H9 (cell line): Measurements from ENCODE around the gene USP43. TPM values are rescaled to one million over a fixed set of nuclear protein-coding genes. Genes with fewer than 3 reads are reported as not detected.

ENCODE experiments used
- DNase-seq: peaks from one replicate; pipeline ENCODE4 v3.0.0-alpha.2; 2017
- H2AFZ ChIP-seq: one replicate; pipeline ENCODE4 v1.6.1; 2013; ENCODE audit warnings: mild to moderate bottlenecking, low read length, control low read depth, moderate library complexity
- H2AK5ac ChIP-seq: 2 replicates; pipeline ENCODE4 v1.6.1; 2013; ENCODE audit warnings: low read length, control low read depth, mixed read lengths; ENCODE audit not compliant: insufficient read length
- H2BK120ac ChIP-seq: one replicate; pipeline ENCODE4 v1.6.1; 2013; ENCODE audit warnings: low read depth, mild to moderate bottlenecking, low read length, control low read depth, inconsistent platforms; ENCODE audit not compliant: poor library complexity, severe bottlenecking
- H2BK12ac ChIP-seq: 2 replicates; pipeline ENCODE4 v1.6.1; 2013; ENCODE audit warnings: low read length, control low read depth, mixed read lengths, low read depth; ENCODE audit not compliant: insufficient read length
- H2BK15ac ChIP-seq: 2 replicates; pipeline ENCODE4 v1.6.1; 2013; ENCODE audit warnings: low read depth, low read length, control low read depth
- H2BK20ac ChIP-seq: one replicate; pipeline ENCODE4 v1.6.1; 2013; ENCODE audit warnings: low read depth, mild to moderate bottlenecking, low read length, control low read depth, inconsistent platforms; ENCODE audit not compliant: poor library complexity, severe bottlenecking
- H2BK5ac ChIP-seq: 2 replicates; pipeline ENCODE4 v1.6.1; 2013; ENCODE audit warnings: low read length, control low read depth, mixed read lengths; ENCODE audit not compliant: insufficient read length
- H3K14ac ChIP-seq: 2 replicates; pipeline ENCODE4 v1.6.1; 2013; ENCODE audit warnings: low read length, control low read depth; ENCODE audit not compliant: insufficient read depth
- H3K18ac ChIP-seq: 2 replicates; pipeline ENCODE4 v1.6.1; 2013; ENCODE audit warnings: low read depth, mild to moderate bottlenecking, mixed read lengths, low read length, control low read depth; ENCODE audit not compliant: insufficient read length
- H3K23ac ChIP-seq: 2 replicates; pipeline ENCODE4 v1.6.1; 2013; ENCODE audit warnings: low read length, control low read depth, mixed read lengths, low read depth; ENCODE audit not compliant: insufficient read length
- H3K23me2 ChIP-seq: 2 replicates; pipeline ENCODE4 v1.6.1; 2013; ENCODE audit warnings: low read depth, mild to moderate bottlenecking, mixed read lengths, low read length, control low read depth; ENCODE audit not compliant: insufficient read length, poor library complexity, severe bottlenecking
- H3K27ac ChIP-seq: 2 replicates; pipeline ENCODE4 v1.5.1; 2013; ENCODE audit warnings: low read length, control low read depth, mixed read lengths, low read depth; ENCODE audit not compliant: insufficient read length
- H3K27me3 ChIP-seq: 2 replicates; pipeline ENCODE4 v1.6.1; 2013; ENCODE audit warnings: low read length, control low read depth, inconsistent platforms; ENCODE audit not compliant: insufficient read depth
- H3K4ac ChIP-seq: 2 replicates; pipeline ENCODE4 v1.6.1; 2013; ENCODE audit warnings: low read depth, mild to moderate bottlenecking, control low read depth, inconsistent platforms, low read length, moderate library complexity
- H3K4me1 ChIP-seq: 2 replicates; pipeline ENCODE4 v1.6.1; 2013; ENCODE audit warnings: low read length, control low read depth, inconsistent platforms; ENCODE audit not compliant: insufficient read depth
- H3K4me2 ChIP-seq: 2 replicates; pipeline ENCODE4 v1.6.1; 2013; ENCODE audit warnings: low read length, control low read depth, mixed read lengths; ENCODE audit not compliant: insufficient read length, insufficient read depth
- H3K56ac ChIP-seq: 2 replicates; pipeline ENCODE4 v1.6.1; 2013; ENCODE audit warnings: low read depth, mild to moderate bottlenecking, mixed read lengths, low read length, control low read depth; ENCODE audit not compliant: insufficient read length
- H3K79me1 ChIP-seq: 2 replicates; pipeline ENCODE4 v1.6.1; 2013; ENCODE audit warnings: low read depth, mild to moderate bottlenecking, moderate library complexity, low read length, control low read depth, inconsistent platforms; ENCODE audit not compliant: insufficient read depth, poor library complexity, severe bottlenecking
- H3K79me2 ChIP-seq: 2 replicates; pipeline ENCODE4 v1.6.1; 2013; ENCODE audit warnings: low read length, control low read depth, inconsistent platforms; ENCODE audit not compliant: insufficient read depth
- H3K9ac ChIP-seq: 2 replicates; pipeline ENCODE4 v1.6.1; 2013; ENCODE audit warnings: low read length, control low read depth, mixed read lengths; ENCODE audit not compliant: insufficient read length; ENCODE audit errors: extremely low read depth
- H3K9me3 ChIP-seq: one replicate; pipeline ENCODE4 v1.6.1; 2013; ENCODE audit warnings: low read depth, low read length, inconsistent platforms; ENCODE audit not compliant: control insufficient read depth
- H3T11ph ChIP-seq: one replicate; pipeline ENCODE4 v1.6.1; 2013; ENCODE audit warnings: mild to moderate bottlenecking, low read length, control low read depth, inconsistent platforms
- H4K20me1 ChIP-seq: one replicate; pipeline ENCODE4 v1.6.1; 2013; ENCODE audit not compliant: control insufficient read depth, insufficient read length, insufficient read depth
- H4K5ac ChIP-seq: 2 replicates; pipeline ENCODE4 v1.6.1; 2013; ENCODE audit warnings: low read depth, mild to moderate bottlenecking, mixed read lengths, low read length, control low read depth; ENCODE audit not compliant: insufficient read length
- H4K8ac ChIP-seq: replicated peaks from 2 replicates; pipeline ENCODE4 v1.6.1; 2013; ENCODE audit warnings: low read length, control low read depth, mixed read lengths, low read depth; ENCODE audit not compliant: insufficient read length
- H4K91ac ChIP-seq: 2 replicates; pipeline ENCODE4 v1.6.1; 2013; ENCODE audit warnings: low read depth, mild to moderate bottlenecking, moderate library complexity, mixed read lengths, low read length, control low read depth; ENCODE audit not compliant: insufficient read length
- H3K27ac Mint-ChIP-seq, 3 experiments: 2 replicates in 2 of 3; 3 replicates in 1 of 3; pipeline ENCODE4 v1.8.0; 2020 to 2021; ENCODE audit warnings: mixed read lengths in 3 of 3, mild to moderate bottlenecking in 1 of 3, moderate library complexity in 1 of 3
- H3K27me3 Mint-ChIP-seq: 2 replicates; pipeline ENCODE4 v1.8.0; 2021; ENCODE audit warnings: low read depth, mild to moderate bottlenecking, moderate library complexity, mixed read lengths
- H3K36me3 Mint-ChIP-seq, 3 experiments: 2 replicates in 2 of 3; 3 replicates in 1 of 3; pipeline ENCODE4 v1.8.0; 2020 to 2021; ENCODE audit warnings: low read depth in 3 of 3, mixed read lengths in 3 of 3; ENCODE audit not compliant: insufficient read depth in 1 of 3
- H3K4me1 Mint-ChIP-seq, 2 experiments: 2 replicates each; pipeline ENCODE4 v1.8.0; 2020; ENCODE audit warnings: mixed read lengths in 2 of 2
- H3K4me3 Mint-ChIP-seq, 2 experiments: 2 replicates in 1 of 2; 3 replicates in 1 of 2; pipeline ENCODE4 v1.8.0; 2020 to 2021; ENCODE audit warnings: mild to moderate bottlenecking in 2 of 2, mixed read lengths in 2 of 2, moderate library complexity in 1 of 2
- H3K9me3 Mint-ChIP-seq, 2 experiments: 2 replicates in 1 of 2; 3 replicates in 1 of 2; pipeline ENCODE4 v1.8.0; 2020; ENCODE audit warnings: mild to moderate bottlenecking in 2 of 2, mixed read lengths in 2 of 2, moderate library complexity in 1 of 2
- CTCF ChIP-seq: fragments of 200-600 bp; sonication (generic); conservative IDR thresholded peaks from 3 replicates; pipeline ENCODE4 v1.8.0; 2021; ENCODE audit warnings: antibody characterized with exemption, mild to moderate bottlenecking
- WGBS: extraction: QIAGEN DNeasy Blood & Tissue Kit; methylation state at CpG from one replicate; pipeline ENCODE4 v1.1.7; 2013; ENCODE audit warnings: missing lambda C conversion rate, low lambda C conversion rate, mixed read lengths; ENCODE audit not compliant: insufficient read length; ENCODE audit errors: extremely low coverage; 5-methylcytosine and 5-hydroxymethylcytosine counted together
- total RNA-seq: library from RNA; stranded (reverse); gene quantifications from 2 replicates; pipeline ENCODE4 v1.2.1, GENCODE V29; 2021

USP43 gene
- total RNA-seq, 1 experiment from 2014 or later: 5.2 TPM

- Histone ChIP-seq H3K79me2 (no peaks in the 10 kb centered on the region), H3T11ph (no peak overlapping the region), H2BK12ac (no peak overlapping the region), H2BK5ac (no peak overlapping the region), H3K4me1 (0 out of 2 replicates have a peak, but pooled peaks cover 2% of the 10 kb centered on the region), H3K14ac (no peak overlapping the region), H2BK20ac (no peak overlapping the region), H4K5ac (no peak overlapping the region), H3K23ac (no peak overlapping the region), H2BK15ac (no peak overlapping the region), H4K8ac (no peak overlapping the region), H2BK120ac (no peak overlapping the region), H3K56ac (no peak overlapping the region), H3K9me3 (no peaks in the 10 kb centered on the region), H3K4ac (no peak overlapping the region), H3K4me2 (no peak overlapping the region), H3K27ac (no peak overlapping the region), H4K91ac (no peak overlapping the region), H2AFZ (no peak overlapping the region), H3K18ac (no peak overlapping the region), H3K79me1 (no peaks in the 10 kb centered on the region), H2AK5ac (no peak overlapping the region), H3K23me2 (no peaks in the 10 kb centered on the region), H3K9ac (no peak overlapping the region), H4K20me1 (no peaks in the 10 kb centered on the region), H3K27me3 (no peaks in the 10 kb centered on the region)
- Mint-ChIP-seq H3K27ac (no peak overlapping the region), H3K36me3 (no peaks in the 10 kb centered on the region), H3K9me3 (no peaks in the 10 kb centered on the region; a peak in 1 of 5 replicates), H3K4me3 (no peak overlapping the region), H3K27me3 (peaks cover 8% of the 10 kb centered on the region), H3K4me1 (no peaks in the 10 kb centered on the region)
- WGBS: no CpG with 5 or more reads among the region's 2 CpGs
- DNase-seq: no peak
- no peak for TF ChIP-seq CTCF
Observed at GRCh38 chr17:9611557-9611956, 33.8 kb upstream of the USP43 start.
